ENCODE results near the gene ZNF668. TPM values are rescaled to one million over a fixed set of nuclear protein-coding genes. Genes with fewer than 3 reads are reported as not detected.
A peak's percentile ranks its signal among the peaks of the same experiment; 100 is the strongest.

ZNF668 gene
- 12.7 and 13.2 TPM in 2 replicates for total RNA-seq

DNA sequence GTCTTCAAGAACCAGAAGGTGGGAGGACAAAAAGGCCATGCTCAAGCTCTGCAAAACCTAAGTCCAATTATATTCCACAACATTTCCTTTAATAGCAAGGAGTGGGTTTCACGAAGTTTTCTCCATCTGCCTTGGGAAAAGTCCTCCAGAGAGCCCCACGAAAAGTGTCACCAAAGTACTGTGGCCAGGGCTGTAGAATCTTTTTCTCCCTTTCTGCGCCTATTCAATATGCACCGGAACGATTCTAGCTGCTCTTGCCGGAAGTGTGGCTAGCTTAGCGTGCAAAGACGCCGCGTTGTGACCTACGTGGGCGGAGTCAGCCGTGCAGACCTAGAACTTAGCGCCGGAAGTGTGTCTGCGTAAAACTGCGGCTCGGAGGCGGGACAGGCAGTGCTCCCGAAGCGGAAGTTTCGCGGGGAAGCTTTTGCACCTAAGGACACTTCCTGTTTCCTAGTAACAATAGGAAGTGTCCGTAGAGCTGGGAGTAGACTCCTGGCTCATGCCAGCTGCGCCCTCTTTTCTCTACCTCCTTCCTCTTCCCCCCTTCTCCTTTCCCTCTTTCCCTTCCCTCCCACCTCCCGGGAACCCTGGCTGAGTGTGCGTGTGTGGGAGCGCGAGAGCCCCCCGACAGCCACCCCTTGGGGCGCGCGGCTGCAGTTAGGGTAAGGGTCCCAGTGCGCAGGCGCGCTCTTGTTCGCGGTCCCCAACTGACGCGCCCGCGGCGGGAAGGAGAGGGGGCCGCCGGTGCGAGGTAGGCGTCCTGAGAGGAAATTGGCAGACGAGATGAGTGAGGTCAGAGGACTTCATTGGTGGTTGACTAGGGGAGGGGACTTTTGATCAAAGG, at the start of gene ZNF668, which contains the start of gene ZNF646:
Gene ZNF668 (minus strand): TSS at position 271 of the 844 bp plus-strand sequence. CDS start 9,781 bp downstream, outside the sequence.
Gene ZNF646 (plus strand): TSS at position 453 of the 844 bp plus-strand sequence. CDS start 1,903 bp downstream, outside the sequence.
- H3K27ac Mint-ChIP-seq, result peak within 1 kb of the TSS; percentile 96
- H3K36me3 Mint-ChIP-seq (ENCODE audit: low read depth), result peaks cover 33% of the 10 kb centered on the region
- intact Hi-C loops (cut with micrococcal nuclease), result loop anchor here (1.0 to 5.0 kb wide), 9 partner anchors 20 to 385 kb away; partner anchors contain the start of genes ARMC5, BCKDK, FUS and SETD1A

GRCh38 chr16:31120129-31120528, 46.1 kb upstream of the ZNF668 start:
- no peak for DNase-seq (ENCODE audit: low spot score)
- H3K27ac Mint-ChIP-seq, result no peak overlapping the region
- H3K36me3 Mint-ChIP-seq (ENCODE audit: low read depth), result peaks cover 41% of the 10 kb centered on the region
- H3K4me3 Mint-ChIP-seq (ENCODE audit: low read depth), result no peak overlapping the region
- H3K27me3 Mint-ChIP-seq (ENCODE audit: low read depth), result no peaks in the 10 kb centered on the region
- H3K9me3 Mint-ChIP-seq, result no peaks in the 10 kb centered on the region
- peaks cover 11% of the 10 kb centered on the region for H3K4me1 Mint-ChIP-seq (ENCODE audit: low read depth)
- intact Hi-C loops (cut with micrococcal nuclease), result no loop called here

More for the DNA sequence above, at the start of gene ZNF668, which contains the start of gene ZNF646:
- Mint-ChIP-seq H3K4me1 (ENCODE audit: low read depth) (peaks cover 23% of the 10 kb centered on the region), H3K27me3 (ENCODE audit: low read depth) (no peaks in the 10 kb centered on the region), H3K9me3 (no peaks in the 10 kb centered on the region), H3K4me3 (ENCODE audit: low read depth) (peak within 1 kb of the TSS; percentile 99)
- peak; percentile 98 for DNase-seq (ENCODE audit: low spot score)

GRCh38 chr16:31118223-31119155, 44.4 kb upstream of the ZNF668 start:
- H3K9me3 Mint-ChIP-seq, result no peaks in the 10 kb centered on the region
- DNase-seq (ENCODE audit: low spot score), result no peak
- H3K4me3 Mint-ChIP-seq (ENCODE audit: low read depth), result peak overlapping the region; percentile 86
- intact Hi-C loops (cut with micrococcal nuclease), result loop anchor here (5.0 kb wide), 1 partner anchor 59 kb away; no protein-coding TSS in a partner anchor
- H3K27ac Mint-ChIP-seq, result peak overlapping the region; percentile 75
- peaks cover 41% of the 10 kb centered on the region for H3K36me3 Mint-ChIP-seq (ENCODE audit: low read depth)
- H3K27me3 Mint-ChIP-seq (ENCODE audit: low read depth), result no peaks in the 10 kb centered on the region
- H3K4me1 Mint-ChIP-seq (ENCODE audit: low read depth), result peaks cover 16% of the 10 kb centered on the region

- DNase-seq (ENCODE audit: low spot score), result peak; percentile 97
- Mint-ChIP-seq H3K9me3 (no peaks in the 10 kb centered on the region), H3K4me3 (ENCODE audit: low read depth) (peak within 1 kb of the TSS; percentile 86), H3K4me1 (ENCODE audit: low read depth) (peaks cover 16% of the 10 kb centered on the region), H3K36me3 (ENCODE audit: low read depth) (peaks cover 44% of the 10 kb centered on the region), H3K27me3 (ENCODE audit: low read depth) (no peaks in the 10 kb centered on the region), H3K27ac (peak within 1 kb of the TSS; percentile 75)
- intact Hi-C loops (cut with micrococcal nuclease), result loop anchor here (1.0 to 5.0 kb wide), 3 partner anchors 25 to 85 kb away; partner anchors contain the start of gene STX4
These were observed 43.6 kb upstream of the ZNF668 start, which contains the start of gene KAT8 for GRCh38 chr16:31117384-31118222. Gene KAT8, plus strand, starts transcription at chr16:31117664. Its CDS starts 18 bp downstream, at chr16:31117682.

- H3K36me3 Mint-ChIP-seq (ENCODE audit: low read depth), result peaks cover 51% of the 10 kb centered on the region
- H3K9me3 Mint-ChIP-seq, result no peaks in the 10 kb centered on the region
- H3K27me3 Mint-ChIP-seq (ENCODE audit: low read depth), result no peaks in the 10 kb centered on the region
- peaks cover 19% of the 10 kb centered on the region for H3K4me1 Mint-ChIP-seq (ENCODE audit: low read depth)
- intact Hi-C loops (cut with micrococcal nuclease), result no loop called here
- DNase-seq (ENCODE audit: low spot score), result no peak
- no peak overlapping the region for H3K27ac Mint-ChIP-seq
- no peak overlapping the region for H3K4me3 Mint-ChIP-seq (ENCODE audit: low read depth)
These were observed 40.4 kb upstream of the ZNF668 start for GRCh38 chr16:31114468-31114867.

DNA sequence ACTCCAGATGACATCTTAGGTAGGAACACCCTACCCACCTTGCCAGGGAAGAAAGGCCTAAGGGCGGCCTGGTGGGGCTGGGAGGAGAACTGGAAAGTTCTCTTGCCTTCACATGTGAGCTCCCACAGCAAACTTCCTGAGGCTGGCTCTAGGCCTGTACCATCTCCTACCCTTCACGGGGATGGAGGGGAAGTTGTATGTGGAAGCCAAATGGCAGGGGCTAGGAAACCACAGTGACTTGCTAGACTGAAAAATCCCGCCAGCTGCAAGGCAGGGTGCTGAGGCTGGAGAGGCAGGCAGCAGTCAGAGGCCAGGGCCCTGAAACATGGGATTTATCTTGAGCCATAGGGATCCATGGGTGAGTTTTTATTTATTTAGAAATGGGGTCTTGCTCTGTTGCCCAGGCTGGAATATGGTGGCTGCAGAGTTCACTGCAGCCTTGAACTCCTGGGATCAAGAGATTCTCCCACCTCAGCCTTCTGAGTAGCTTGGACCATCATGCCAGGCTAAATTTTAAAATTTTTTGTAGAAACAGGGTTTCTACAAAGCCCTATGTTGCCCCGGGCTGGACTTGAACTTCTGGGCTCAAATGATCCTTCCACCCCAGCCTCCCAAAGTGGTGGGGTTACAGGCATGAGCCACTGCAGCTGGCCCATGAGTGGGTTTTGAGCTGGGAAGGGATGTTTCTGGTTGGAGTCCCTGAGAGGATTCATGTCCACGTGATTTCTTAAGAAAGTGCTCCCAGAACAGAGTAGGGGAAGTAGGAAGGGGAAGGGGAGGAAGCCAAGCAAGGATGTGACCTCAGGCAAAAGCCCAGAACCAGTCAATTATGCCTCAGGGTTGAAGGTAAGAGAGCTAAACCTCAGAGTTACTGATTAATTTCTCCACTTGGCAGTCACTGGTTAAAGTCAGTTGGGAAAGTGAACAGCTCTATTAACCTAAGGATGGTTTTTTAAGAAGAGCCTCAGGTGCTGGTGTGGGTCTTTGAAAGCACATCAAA, 39.4 kb upstream of the ZNF668 start:
- intact Hi-C loops (cut with micrococcal nuclease), result no loop called here
- Mint-ChIP-seq H3K4me1 (ENCODE audit: low read depth) (peaks cover 16% of the 10 kb centered on the region), H3K27ac (peak overlapping the region; percentile 22), H3K9me3 (no peaks in the 10 kb centered on the region), H3K27me3 (ENCODE audit: low read depth) (no peaks in the 10 kb centered on the region), H3K36me3 (ENCODE audit: low read depth) (peaks cover 44% of the 10 kb centered on the region), H3K4me3 (ENCODE audit: low read depth) (no peak overlapping the region)
- no peak for DNase-seq (ENCODE audit: low spot score)

DNA sequence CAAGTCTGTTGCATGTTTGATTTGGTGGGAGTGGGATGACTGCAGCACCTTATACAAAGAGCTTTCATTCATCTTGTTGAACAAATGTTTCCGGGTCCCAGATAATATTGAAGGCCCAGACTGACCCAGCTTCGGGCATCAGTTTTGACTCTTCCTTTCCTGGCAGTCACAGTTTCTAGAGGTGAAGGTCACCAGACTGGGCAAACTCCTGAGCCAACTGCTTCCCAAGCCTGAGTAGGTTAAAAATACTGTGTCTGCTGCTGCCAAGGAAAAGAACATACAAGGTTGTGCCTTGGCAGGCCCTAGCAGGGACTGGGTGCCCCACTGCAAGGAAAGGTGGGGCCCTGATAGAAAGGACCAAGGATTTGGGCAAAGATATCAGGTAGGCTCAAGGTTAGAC, 38.7 kb upstream of the ZNF668 start:
- Mint-ChIP-seq H3K4me3 (ENCODE audit: low read depth) (no peak overlapping the region), H3K27me3 (ENCODE audit: low read depth) (no peaks in the 10 kb centered on the region), H3K4me1 (ENCODE audit: low read depth) (peaks cover 14% of the 10 kb centered on the region), H3K9me3 (no peaks in the 10 kb centered on the region), H3K36me3 (ENCODE audit: low read depth) (peaks cover 42% of the 10 kb centered on the region), H3K27ac (peak overlapping the region; percentile 22)
- intact Hi-C loops (cut with micrococcal nuclease), result no loop called here
- no peak for DNase-seq (ENCODE audit: low spot score)

DNA sequence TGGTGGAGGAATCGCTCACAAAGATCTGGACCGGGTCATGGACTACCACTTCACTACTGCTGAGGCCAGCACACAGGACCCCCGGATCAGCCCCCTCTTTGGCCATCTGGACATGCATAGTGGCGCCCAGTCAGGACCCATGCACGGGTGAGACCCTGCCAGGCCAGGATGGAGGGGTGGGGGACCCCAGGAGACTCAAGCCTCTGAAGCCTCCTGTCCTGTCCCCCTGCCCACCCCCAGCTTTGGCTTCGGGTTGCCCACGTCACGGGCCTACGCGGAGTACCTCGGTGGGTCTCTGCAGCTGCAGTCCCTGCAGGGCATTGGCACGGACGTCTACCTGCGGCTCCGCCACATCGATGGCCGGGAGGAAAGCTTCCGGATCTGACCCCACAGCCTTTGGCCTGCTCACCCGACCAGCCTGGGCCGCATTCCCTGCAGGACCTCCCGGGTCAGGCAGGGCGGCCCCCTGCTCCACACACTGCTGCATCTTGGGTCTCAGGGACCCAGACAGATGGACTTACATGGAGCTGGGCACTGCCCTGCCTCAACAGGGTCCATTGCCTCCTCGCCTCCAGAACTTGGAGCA, 37.9 kb upstream of the ZNF668 start:
- peaks cover 42% of the 10 kb centered on the region for H3K36me3 Mint-ChIP-seq (ENCODE audit: low read depth)
- no peak for DNase-seq (ENCODE audit: low spot score)
- intact Hi-C loops (cut with micrococcal nuclease), result no loop called here
- H3K4me3 Mint-ChIP-seq (ENCODE audit: low read depth), result peak overlapping the region; percentile 13
- no peak overlapping the region for H3K27ac Mint-ChIP-seq
- no peaks in the 10 kb centered on the region for H3K9me3 Mint-ChIP-seq
- H3K4me1 Mint-ChIP-seq (ENCODE audit: low read depth), result peaks cover 19% of the 10 kb centered on the region
- no peaks in the 10 kb centered on the region for H3K27me3 Mint-ChIP-seq (ENCODE audit: low read depth)

- Mint-ChIP-seq H3K9me3 (no peaks in the 10 kb centered on the region), H3K27ac (no peak overlapping the region), H3K4me1 (ENCODE audit: low read depth) (peaks cover 23% of the 10 kb centered on the region), H3K27me3 (ENCODE audit: low read depth) (no peaks in the 10 kb centered on the region), H3K36me3 (ENCODE audit: low read depth) (peaks cover 38% of the 10 kb centered on the region), H3K4me3 (ENCODE audit: low read depth) (peak overlapping the region; percentile 84)
- DNase-seq (ENCODE audit: low spot score), result no peak
- intact Hi-C loops (cut with micrococcal nuclease), result no loop called here
These were observed 36.3 kb upstream of the ZNF668 start for GRCh38 chr16:31110106-31111034.

GRCh38 chr16:31109622-31110021, 35.6 kb upstream of the ZNF668 start:
- DNase-seq (ENCODE audit: low spot score), result no peak
- peaks cover 23% of the 10 kb centered on the region for H3K4me1 Mint-ChIP-seq (ENCODE audit: low read depth)
- peak overlapping the region; percentile 80 for H3K27ac Mint-ChIP-seq
- intact Hi-C loops (cut with micrococcal nuclease), result loop anchor here (2.0 to 10.0 kb wide), 6 partner anchors 15 to 765 kb away; partner anchors contain the start of genes ARMC5, SRCAP, VKORC1 and ZNF267
- peak overlapping the region; percentile 84 for H3K4me3 Mint-ChIP-seq (ENCODE audit: low read depth)
- H3K9me3 Mint-ChIP-seq, result no peaks in the 10 kb centered on the region
- no peaks in the 10 kb centered on the region for H3K27me3 Mint-ChIP-seq (ENCODE audit: low read depth)
- peaks cover 38% of the 10 kb centered on the region for H3K36me3 Mint-ChIP-seq (ENCODE audit: low read depth)

Data from activated T-helper 2 cell treated with anti-CD3 and anti-CD28 coated beads, Interferon-gamma antibody, Interleukin-2, Interleukin-4, amounts not matched to agents 10 μg/mL and 5 μg/mL and 100 μg/mL, durations not matched to agents 14 hours and 24 hours and 36 hours (primary cell).